Fibroblast of skin of back (primary cell): ENCODE measurements around the gene LYAR.
"Not testable (repeated sequence)": the region's sequence is repeated elsewhere in the genome, so short reads cannot be mapped to it uniquely, and the experiment has no call there.

ENCODE experiments used
- DNase-seq: peaks from one replicate; pipeline ENCODE4 v3.0.0-alpha.2; 2013

LYAR gene

GRCh38 chr4:4259484-4260100 is 30.4 kb downstream of the LYAR start:
- no peak for DNase-seq

- not testable (repeated sequence) for DNase-seq
Observed at GRCh38 chr4:4257705-4258104, 32.2 kb downstream of the LYAR start.

- DNase-seq: no peak
Observed at GRCh38 chr4:4256799-4257198, 33.2 kb downstream of the LYAR start.

GRCh38 chr4:4254666-4255065 is 35.3 kb downstream of the LYAR start:
- DNase-seq: no peak

- no peak for DNase-seq
Observed at GRCh38 chr4:4254199-4254598, 35.8 kb downstream of the LYAR start.

GRCh38 chr4:4249866-4250265 is 40.1 kb downstream of the LYAR start:
- DNase-seq: no peak

GRCh38 chr4:4249342-4249741 is 40.6 kb downstream of the LYAR start:
- not testable (repeated sequence) for DNase-seq

- DNase-seq: no peak
Observed at GRCh38 chr4:4248885-4249203, 41.1 kb downstream of the LYAR start.

GRCh38 chr4:4248029-4248884 is 41.7 kb downstream of the LYAR start, which contains the start of gene TMEM128:
TSS of gene TMEM128 (minus strand) at chr4:4248223. CDS start at chr4:4248202, 21 bp downstream.
- DNase-seq: peak; percentile 94

- DNase-seq: no peak
Observed at GRCh38 chr4:4247696-4248028, 42.3 kb downstream of the LYAR start.

GRCh38 chr4:4245172-4245571 is 44.8 kb downstream of the LYAR start:
- DNase-seq: no peak

GRCh38 chr4:4239551-4239950 is 50.4 kb downstream of the LYAR start:
- not testable (repeated sequence) for DNase-seq

GRCh38 chr4:4233610-4234009 is 56.3 kb downstream of the LYAR start:
- no peak for DNase-seq

GRCh38 chr4:4228356-4228668 is 61.6 kb downstream of the LYAR start:
- DNase-seq: no peak

GRCh38 chr4:4227510-4228355 is 62.2 kb downstream of the LYAR start:
- DNase-seq: no peak

- DNase-seq: no peak
Observed at GRCh38 chr4:4226606-4227438, 63.1 kb downstream of the LYAR start, which contains the start of gene OTOP1. TSS of gene OTOP1 (minus strand) at chr4:4226929. CDS start at chr4:4226864, 65 bp downstream.

GRCh38 chr4:4225915-4226605 is 63.9 kb downstream of the LYAR start:
- no peak for DNase-seq
